COLO829 (cell line): ENCODE results near the gene TMOD3.
"Not testable (repeated sequence)": the region's sequence is repeated elsewhere in the genome, so short reads cannot be mapped to it uniquely, and the experiment has no call there.

Experiments
- DNase-seq: peaks from one replicate; pipeline ENCODE4 v3.0.0; 2012; ENCODE audit warnings: low spot score

Gene TMOD3

DNA sequence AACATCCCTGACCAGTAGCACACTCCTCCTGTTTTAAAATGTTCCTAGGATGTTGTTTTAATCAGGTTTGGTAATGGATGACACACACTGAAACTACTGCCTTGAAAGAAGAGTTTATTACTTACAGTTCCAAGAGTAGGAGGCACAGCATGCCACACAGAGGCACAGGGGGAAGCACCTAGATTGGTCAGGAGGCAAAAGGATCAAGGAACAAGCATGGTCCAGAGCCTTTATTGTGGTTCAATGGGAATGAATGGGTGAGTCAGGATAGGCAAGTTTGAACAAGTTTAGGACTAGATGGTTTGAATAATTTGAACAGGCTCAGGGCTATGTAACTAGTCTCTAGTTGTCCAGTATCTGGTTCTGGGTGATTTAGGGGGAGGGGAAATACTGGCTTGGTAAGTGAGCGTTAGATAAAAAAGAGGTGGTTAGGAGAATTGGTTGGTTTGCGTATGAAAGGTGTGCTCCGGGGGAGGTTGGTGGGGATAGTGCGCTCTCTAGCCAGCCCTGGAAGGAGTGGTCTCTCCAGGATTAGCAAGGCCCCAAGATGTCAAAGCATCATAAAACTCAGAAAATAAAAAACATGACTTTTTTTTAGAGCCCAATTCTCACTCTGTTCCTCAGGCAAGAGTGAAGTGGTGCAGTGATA lies 35.1 kb downstream of the TMOD3 start:
- no peak for DNase-seq

DNA sequence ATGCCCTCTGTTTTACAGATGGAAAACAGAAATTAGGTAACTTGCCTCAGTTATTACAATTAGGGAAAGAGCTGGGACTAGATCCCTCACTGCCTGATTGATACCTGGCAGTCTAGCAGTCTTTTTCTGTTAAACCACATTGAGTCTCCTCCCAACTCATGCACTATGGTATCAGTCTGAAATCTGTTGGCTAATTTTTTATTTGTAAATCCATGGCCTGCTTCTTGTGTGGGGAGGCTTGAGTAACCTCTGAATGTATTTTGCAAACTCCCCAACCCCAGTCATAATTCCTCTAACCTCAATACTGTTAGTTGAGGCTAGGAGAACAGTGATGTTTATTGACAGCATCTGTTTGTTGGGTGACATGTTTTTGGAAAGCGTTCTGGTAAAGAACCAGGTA lies 35.9 kb downstream of the TMOD3 start:
- no peak for DNase-seq

DNA sequence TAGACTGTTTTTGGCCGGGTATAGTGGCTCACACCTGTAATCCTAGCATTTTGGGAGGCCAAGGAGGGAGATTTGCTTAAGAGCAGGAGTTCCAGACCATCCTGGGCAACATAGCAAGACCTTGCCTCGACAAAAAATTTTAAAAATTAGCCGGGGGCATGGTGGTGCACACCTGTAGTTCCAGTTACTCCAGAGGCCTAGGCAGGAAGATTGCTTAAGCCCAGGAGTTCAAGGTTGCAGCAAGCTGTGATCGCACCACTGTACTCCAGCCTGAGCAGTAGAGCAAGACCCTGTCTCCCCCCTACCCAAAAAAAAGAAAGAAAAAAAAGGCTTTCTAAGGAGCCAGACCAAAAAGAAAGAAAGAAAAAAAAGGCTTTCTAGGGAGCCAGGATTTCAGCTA lies 36.7 kb downstream of the TMOD3 start:
- DNase-seq: no peak

DNA sequence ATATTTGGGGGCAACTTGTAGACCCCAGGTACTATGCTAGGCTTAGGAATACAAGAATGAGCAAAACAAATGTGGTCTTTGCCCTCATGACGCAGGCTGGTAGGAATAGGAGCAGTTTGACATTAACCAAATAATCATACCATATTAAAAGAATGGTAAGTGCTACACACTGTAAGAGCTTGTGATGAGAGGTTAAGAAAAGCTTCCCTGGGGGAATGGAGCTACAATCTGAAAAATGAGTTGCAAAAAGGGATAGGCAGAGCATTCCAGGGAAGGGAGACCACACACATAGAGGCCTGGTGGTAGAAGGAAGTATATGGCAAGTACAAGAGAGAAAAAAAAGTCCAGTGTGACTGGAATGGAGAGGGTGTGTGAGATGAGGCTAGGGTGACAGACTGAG lies 37.3 kb downstream of the TMOD3 start:
- no peak for DNase-seq

DNA sequence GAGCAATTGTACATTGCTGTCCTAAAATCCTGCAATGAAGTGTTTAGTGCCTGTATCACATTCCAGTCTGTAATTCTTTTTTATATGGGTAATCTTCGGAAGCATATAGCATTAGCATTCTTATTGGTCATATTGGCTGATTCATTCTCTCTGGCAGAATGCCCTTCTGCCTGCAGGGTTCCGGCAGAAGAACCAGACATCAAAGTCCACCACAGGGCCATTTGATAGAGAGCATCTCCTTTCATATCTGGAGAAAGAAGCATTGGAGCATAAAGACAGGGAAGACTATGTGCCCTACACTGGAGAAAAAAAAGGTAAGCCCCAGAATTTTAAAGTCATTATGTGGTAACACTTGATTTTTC lies 39.6 kb downstream of the TMOD3 start:
- DNase-seq: peak; percentile 69

DNA sequence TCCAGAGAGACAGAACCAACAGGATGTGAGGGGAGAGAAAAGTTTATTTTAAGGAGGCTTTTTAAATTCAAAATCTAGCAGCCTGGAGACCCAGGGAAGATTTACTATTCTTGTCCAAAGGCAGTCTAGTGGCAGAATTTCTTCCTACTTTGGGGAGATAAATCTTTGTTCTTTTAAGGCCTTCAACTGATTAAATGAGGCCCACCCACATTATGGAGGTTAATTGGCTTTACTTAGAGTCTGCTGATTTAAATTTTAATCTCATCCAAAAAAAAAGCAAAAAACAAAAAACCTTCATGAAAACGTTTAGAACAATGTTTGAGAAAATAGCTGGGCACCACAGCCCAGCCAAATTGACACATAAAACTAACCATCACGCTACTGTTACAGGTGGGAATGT lies 41.3 kb downstream of the TMOD3 start:
- no peak for DNase-seq

DNA sequence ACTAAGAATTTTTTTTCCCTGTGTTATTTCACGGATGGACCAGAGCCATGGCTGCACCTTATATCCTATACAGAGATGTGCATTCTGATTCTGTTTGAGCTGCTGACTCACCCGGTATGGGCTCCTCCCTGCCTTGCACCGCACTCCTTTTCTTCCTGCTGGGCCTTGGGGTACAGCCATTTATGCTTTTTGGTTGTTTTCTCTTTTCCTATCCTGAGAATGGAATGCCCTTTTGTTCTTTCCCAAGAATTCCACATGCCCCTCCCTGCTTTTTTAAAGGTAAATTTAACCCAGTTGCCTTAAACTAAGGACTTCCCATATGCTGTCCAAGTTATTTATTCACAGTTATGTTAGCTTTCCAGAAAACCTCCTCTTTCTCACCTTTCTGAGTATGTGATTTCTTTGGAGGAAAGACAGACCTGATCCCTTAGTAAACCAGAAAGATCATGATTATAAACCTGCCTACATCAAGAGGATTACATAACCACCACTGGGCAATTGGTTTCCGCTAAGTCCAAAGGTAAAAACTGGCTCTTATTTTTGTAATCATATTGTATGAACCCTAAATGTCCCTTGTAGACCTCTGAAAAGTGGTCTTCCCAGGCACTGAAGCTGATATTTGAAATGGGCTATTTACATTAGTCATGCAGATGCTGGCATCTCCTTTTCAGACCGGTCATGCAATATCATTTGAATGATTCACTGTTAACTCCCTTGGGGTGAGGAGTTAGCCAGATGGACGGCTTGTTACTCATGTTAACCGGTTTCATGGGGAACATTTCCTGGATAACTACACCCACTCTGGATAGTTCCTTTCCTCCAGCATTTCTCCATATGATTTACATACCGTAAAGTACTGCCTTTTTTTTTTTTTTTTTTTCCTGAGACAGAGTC lies 45.5 kb downstream of the TMOD3 start:
- DNase-seq: peak; percentile 31

DNA sequence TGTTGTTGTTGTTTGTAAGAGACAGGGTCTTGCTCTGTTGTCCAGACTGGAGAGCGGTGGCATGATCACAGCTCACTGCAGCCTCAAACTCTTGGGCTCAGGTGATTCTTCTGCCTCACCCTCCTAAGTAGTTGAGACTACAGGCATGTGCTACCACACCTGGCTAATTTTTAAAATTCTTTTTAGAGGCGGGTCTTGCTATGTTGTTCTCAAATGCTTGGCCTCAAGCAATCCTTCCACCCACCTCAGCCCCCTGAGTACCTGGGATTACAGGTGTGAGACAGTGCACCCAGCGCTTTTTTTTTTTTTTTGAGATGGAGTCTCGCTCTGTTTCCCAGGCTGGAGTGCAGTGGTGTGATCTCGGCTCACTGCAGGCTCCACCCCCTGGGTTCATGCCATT lies 46.7 kb downstream of the TMOD3 start:
- no peak for DNase-seq

DNA sequence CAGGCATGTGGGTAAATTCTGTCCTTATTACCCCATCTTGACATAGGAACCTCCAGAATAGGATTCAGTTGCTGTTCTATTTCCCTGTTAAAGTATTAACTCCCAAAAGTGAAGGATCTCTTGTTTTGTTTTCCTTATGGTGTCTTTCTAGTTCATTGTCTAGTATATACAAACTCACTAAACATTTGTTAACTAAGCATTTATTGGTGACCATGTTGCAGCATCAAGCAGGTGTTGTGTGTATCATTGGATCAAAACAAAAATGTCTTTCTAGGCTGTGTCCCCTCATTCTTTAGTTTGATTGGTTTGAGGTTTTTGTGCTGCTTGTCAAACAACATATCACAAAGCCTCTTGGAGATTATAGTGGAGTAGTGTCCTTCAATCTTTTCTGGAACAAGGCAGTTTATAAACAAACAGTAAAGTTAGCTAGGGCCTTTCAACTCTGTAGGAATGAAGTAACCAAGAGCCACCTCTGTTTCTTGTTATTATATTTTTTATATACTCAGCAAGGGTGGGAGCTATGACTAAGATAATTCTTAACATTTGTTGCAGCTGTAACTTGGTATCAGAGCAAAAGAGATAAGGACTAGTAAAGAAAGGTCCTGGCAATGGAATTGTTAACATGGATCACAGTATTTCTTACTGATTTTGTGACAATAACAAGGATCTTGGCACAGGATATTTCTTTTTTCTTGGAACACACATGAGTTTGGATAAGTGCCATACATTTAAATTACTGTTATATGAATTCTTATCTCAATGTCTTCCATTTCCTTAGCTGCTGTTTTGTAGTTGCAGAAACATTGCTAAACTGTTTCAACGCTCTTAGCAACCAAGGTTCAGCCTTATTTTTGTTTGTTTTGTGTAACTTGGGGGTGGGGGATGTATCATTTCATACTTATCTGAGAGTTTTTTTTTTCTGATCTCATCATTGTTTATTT lies 49.3 kb downstream of the TMOD3 start:
- DNase-seq: no peak

DNA sequence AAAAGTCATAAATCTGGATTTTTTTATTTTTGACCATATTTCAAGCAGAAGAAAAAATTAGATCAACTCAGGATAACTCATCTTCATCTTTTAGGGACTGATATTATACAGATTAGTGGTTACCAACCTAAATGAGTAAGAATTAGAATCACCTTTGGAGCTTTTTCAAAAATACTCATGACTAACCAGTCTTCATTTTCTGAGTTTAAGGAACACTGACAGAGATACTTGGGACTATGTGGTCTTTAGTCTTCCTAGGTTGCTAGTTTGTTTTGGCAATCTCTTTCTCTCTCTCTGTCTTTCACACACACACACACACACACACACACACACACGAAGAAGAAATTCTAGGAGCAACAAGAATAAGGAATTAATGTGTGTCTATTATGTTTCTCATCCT lies 50.1 kb downstream of the TMOD3 start:
- DNase-seq: no peak

DNA sequence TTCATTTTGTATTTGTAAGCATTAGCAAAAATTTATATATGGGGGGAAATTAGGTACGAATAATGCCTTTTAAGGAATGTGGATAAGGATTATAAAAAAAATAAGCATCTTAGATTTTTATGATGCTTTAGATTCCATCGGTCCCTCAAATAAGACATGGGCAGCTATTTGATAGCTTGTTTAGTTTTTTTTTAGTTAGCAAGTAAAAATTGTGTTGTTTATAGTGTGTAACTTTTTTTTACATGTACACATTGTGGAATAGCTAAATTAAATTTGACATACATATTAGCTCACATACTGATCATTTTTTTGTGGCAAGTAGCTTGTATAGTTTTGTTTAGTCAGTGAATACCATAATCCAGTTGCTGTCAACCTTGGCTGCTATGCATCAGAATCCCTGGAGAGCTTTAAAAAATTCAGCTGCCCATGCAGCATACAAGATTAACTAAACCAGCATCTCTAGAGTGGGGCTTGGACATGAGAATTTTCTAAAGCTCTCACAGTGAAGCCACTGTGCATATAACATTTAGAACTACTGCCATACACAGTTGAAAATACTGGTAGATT lies 53.9 kb downstream of the TMOD3 start:
- DNase-seq: no peak

DNA sequence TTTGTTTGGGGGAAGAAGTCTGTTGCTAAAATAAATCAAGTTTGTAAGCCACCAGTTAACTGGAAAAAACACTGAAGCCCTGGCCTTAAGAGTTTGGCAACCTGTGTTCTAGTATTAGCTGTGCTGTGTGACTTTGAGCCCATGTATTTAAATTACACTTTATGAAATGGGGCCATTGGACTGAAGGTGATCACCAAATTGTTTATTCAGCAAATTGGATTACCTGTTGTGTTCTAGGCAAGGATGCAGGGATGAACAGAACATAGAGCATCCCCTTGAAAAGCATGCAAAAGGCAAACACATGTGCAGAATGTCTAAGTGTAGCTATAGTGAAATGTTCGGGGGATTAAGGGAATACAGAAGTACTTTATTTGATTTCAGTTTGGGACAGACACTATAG lies 54.6 kb downstream of the TMOD3 start:
- no peak for DNase-seq

DNA sequence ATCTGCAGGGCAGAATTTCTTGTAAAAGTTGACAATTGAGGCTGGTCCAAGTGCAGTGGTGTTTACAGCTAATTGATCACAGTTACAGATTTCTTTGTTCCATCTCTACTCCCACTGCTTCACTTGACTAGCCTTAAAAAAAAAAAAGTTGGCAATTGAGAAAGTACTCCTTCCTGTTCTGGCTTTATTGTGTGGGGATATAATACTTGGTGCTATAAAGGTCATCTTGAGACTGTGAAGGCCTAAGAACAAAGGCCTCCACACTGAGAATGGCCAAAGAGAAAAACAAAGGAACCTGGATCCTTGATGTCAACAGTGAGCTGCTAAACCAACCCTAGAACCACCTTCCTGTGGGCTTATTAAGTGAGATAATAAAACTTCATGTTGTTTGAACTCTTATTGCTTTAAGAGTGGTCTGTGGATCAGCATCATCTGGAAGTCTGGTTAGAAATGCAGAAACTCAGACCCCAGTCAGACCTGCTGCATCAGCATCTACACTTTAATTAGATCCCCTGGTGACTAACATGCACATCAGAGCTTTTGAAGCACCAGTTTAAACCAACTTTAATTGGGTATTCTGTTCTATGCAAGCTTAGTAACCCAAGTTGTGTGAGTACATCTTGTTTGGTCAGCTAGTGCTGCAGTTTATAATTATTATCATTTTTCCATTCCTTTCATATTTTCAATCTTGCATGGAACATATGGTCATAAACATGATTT lies 55.2 kb downstream of the TMOD3 start:
- DNase-seq: no peak

DNA sequence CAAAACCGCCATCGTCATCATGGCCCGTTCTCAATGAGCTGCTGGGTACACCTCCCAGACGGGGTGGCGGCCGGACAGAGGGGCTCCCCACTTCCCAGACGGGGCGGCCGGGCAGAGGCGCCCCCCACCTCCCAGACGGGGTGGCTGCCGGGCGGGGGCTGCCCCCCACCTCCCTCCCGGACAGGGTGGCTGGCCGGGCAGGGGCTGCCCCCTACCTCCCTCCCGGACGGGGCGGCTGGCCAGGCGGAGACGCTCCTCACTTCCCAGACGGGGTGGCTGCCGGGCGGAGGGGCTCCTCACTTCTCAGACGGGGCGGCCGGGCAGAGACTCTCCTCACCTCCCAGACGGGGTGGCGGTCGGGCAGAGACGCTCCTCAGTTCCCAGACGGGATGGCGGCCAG lies 56.3 kb downstream of the TMOD3 start:
- not testable (repeated sequence) for DNase-seq

DNA sequence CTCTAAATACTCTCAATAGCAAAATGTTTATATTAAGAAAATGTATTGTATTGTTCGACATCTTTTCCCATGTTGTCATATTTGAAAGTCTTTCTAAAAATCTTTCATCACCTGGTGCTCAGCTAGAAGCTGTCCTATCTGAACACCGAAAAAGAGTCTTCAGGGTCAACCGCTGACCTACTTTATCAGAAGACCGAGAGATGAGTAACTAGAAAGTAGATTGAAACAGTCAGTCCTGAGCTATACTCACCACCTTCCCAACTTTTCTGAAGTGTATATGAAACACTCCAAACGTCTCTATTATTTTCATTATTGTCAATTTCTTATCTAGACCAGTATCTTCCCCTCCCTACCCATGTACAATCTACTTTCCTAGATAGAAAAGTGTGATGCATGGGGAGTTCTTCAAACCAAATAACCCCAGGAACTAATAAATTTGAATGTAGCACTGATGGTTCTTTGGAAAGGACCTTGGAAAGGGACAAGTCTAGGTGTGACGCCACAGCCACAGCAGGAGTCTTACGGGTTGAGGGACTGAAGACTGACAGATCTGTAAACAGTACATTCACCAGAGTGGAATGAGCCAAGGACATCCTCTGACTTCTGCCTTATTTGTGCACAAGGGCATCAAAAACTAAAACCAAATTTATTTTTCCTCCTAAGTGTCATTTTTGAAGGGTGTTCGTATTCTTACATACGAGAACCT lies 58.6 kb downstream of the TMOD3 start:
- DNase-seq: no peak

DNA sequence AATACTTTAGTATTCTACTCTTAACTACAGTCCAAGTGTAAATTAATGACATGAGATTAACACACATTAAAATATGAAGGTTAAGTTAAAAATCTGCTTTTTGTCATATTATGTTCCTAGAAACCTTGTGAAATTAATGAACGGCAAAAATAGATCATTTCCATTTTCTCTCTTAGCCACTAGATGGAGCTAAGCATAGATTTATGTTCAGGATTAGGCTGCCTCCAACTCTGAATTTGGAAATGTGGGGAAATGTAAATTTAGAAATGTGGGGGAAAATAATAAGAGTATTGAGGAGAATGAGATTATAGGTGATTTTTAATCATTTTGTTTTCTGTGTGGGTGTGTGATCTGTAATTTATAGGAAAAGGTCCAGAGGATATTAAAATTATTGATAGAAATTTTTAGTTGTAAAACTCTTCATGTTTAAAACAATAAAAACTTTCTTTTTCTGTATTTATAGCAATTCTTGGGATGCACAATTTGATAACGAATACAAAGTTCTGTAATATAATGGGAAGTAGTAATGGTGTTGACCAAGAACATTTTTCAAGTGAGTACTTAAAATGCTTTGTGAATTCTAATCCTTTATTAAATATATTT lies 59.2 kb downstream of the TMOD3 start:
- DNase-seq: no peak

DNA sequence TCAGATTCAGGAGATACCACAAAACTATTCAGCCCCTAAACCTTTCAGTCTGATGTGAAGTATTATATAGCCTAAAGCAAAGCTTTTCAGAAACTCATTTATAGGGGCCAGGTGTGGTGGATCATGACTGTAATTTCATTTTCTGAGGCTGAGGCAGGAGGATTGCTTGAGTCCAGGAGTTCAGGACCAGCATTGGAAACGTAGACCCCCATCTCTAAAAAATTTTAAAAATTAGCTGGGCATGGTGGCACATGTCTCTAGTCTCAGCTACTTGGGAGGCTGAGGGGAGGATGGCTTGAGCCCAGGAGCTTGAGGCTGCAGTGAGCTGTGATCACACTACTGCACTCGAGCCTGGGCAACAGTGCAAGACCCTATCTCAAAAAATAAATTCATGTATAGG lies 60.0 kb downstream of the TMOD3 start:
- no peak for DNase-seq

DNA sequence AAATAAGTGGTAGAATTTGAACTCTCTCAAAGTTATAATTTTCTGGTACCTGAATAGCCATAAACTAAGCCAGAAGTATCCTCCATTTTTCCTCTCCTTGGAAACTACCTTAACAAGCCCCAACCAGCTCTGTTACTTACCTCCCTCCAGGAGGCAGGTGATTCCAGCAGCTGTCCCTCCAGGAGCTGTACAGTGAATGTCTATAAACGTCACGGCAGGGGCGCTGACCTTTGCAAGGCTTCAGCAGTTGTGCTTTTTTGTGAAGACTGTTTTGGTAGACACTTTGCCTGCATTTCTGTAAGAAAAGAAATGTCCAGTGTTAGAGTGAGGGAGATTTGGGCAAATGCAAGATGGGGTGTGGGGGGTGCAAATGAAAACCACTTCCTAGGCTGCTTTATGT lies 75.0 kb downstream of the TMOD3 start:
- DNase-seq: no peak

DNA sequence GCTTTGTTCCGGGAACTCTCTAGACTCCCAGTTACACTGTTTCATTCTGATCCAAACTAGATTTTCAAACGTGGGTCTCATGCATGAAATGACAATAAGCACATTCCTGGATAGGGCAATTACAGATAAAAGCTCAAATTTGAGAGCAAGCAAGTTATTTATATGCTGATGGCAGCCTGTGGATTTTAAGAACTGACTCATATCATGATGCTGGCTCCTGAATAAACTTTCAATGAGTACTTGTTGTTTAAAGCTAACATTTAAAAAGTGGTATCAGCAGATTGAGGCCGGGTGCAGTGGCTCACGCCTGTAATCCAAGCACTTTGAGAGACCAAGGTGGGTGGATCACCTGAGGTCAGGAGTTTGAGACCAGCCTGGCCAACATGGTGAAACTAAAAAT lies 75.5 kb downstream of the TMOD3 start:
- DNase-seq: no peak

DNA sequence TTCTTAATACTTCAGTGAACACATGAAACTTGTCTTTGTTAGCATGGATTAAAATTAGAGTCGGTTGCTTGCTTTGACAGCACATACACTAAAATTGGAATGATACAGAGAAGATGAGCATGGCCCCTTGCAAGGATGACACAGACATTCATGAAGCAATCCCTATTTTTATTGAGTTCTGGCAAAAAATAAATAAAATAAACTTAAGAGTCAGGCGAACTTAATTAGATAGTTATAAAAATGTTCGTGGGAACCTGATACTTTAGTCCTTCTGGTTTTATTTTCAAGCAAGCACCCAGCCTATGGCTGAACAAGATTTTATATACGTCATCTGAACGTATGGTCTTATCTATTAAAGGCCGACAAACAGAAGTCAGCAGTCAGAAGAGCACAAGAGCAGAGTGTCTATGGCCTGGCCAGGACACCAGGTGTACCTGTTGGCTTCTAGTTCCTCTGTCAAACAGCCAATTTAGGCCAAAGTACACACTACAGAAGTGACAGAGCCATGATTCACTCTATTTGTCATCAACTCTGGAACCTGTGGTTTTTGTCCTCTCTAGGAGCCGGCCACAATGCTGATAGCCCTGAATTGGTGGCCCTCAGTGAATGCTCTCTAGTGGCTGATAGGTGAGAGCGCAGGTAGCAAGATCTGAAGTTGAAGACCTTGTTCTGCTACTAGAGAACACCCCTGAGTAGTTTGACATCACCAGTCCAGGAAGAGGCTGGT lies 77.8 kb downstream of the TMOD3 start:
- no peak for DNase-seq
